ENCODE measurements around the gene HBP1.

DNA sequence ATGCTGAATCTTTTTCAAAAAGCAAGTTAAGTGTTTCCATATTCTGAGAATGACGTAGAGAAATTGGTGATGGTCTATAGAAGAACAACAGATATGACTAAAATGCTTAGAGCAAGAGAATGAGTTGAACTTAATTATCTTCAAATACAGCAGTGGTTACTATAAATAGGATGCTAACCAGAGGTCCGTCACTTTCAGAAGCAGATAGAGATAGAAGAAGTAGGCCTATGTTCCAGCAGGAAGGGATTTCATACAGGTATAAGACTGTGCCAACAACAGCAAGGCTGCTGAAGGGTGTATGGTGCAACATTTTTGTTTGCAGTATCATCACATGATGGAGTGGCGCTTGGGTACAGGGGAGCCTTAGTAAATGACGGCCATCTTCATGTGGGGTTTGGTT lies 68.6 kb downstream of the HBP1 start:
- TF ChIP-seq, protein P1, sequence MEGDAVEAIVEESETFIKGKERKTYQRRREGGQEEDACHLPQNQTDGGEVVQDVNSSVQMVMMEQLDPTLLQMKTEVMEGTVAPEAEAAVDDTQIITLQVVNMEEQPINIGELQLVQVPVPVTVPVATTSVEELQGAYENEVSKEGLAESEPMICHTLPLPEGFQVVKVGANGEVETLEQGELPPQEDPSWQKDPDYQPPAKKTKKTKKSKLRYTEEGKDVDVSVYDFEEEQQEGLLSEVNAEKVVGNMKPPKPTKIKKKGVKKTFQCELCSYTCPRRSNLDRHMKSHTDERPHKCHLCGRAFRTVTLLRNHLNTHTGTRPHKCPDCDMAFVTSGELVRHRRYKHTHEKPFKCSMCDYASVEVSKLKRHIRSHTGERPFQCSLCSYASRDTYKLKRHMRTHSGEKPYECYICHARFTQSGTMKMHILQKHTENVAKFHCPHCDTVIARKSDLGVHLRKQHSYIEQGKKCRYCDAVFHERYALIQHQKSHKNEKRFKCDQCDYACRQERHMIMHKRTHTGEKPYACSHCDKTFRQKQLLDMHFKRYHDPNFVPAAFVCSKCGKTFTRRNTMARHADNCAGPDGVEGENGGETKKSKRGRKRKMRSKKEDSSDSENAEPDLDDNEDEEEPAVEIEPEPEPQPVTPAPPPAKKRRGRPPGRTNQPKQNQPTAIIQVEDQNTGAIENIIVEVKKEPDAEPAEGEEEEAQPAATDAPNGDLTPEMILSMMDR (IDR thresholded peaks at IDR 0.05; ENCODE audit: poor library complexity) = no peak
- no peak for TF ChIP-seq EZH2phosphoT487 (IDR thresholded peaks at IDR 0.05; ENCODE audit: low read depth, severe bottlenecking, unreplicated experiment)
- no peak for TF ChIP-seq EZH2 (IDR thresholded peaks at IDR 0.05; ENCODE audit: borderline replicate concordance)

All from hepatocyte (in vitro differentiated cells).